IMR-90 (cell line): ENCODE measurements around the gene ICAM1. TPM values are rescaled to one million over a fixed set of nuclear protein-coding genes. Genes with fewer than 3 reads are reported as not detected.

ENCODE experiments used
- ATAC-seq: fragments of 200-7000 bp; cut with Tn5 transposase; 2 replicates; pipeline ENCODE4 v1.9.1; 2020; ENCODE audit warnings: low read depth, mild to moderate bottlenecking, moderate library complexity
- BruUV-seq: library from RNA; stranded (reverse); fragments of 400-500 nt; replicated peaks from 2 replicates; lab custom pipeline; 2021; lab: Mats Ljungman, UMichigan
- CTCF ChIA-PET: fragments of 300-600 bp; formaldehyde crosslinking; extraction: SDS; loops from one replicate; lab custom pipeline; 2021; ENCODE audit warnings: antibody characterized with exemption; lab: Yijun Ruan, JAX
- POLR2A ChIA-PET: fragments of 300-600 bp; sonication (Branson Sonifier 250); formaldehyde crosslinking; loops from one replicate; lab custom pipeline; 2022; ENCODE audit warnings: antibody characterized with exemption; ENCODE audit not compliant: unreplicated experiment; lab: Charles Lee
- DNase-seq: peaks from one replicate; pipeline ENCODE4 v3.0.0; 2013
- H2AFZ ChIP-seq: replicated peaks from 2 replicates; pipeline ENCODE3; 2013; ENCODE audit warnings: low read length, mild to moderate bottlenecking; ENCODE audit not compliant: poor library complexity
- H2AK5ac ChIP-seq: 2 replicates; pipeline ENCODE4 v1.6.1; 2013; ENCODE audit warnings: low read depth, low read length, inconsistent platforms
- H2AK9ac ChIP-seq: replicated peaks from 2 replicates; pipeline ENCODE3; 2013; ENCODE audit warnings: mild to moderate bottlenecking, low read depth, low read length, moderate library complexity; ENCODE audit not compliant: poor library complexity
- H2BK120ac ChIP-seq: 2 replicates; pipeline ENCODE4 v1.6.1; 2013; ENCODE audit warnings: low read depth, low read length, inconsistent platforms
- H2BK15ac ChIP-seq: 3 replicates; pipeline ENCODE4 v1.6.1; 2013; ENCODE audit warnings: low read depth, low read length, inconsistent platforms
- H2BK20ac ChIP-seq: 2 replicates; pipeline ENCODE4 v1.6.1; 2013; ENCODE audit warnings: low read depth, mild to moderate bottlenecking, inconsistent platforms, low read length, moderate library complexity
- H2BK5ac ChIP-seq: 2 replicates; pipeline ENCODE4 v1.6.1; 2013; ENCODE audit warnings: mild to moderate bottlenecking, low read depth, low read length, inconsistent platforms; ENCODE audit not compliant: poor library complexity, severe bottlenecking
- H3K14ac ChIP-seq: replicated peaks from 2 replicates; pipeline ENCODE4 v1.6.1; 2013; ENCODE audit warnings: low read depth, low read length, inconsistent platforms
- H3K18ac ChIP-seq: 2 replicates; pipeline ENCODE4 v1.6.1; 2013; ENCODE audit warnings: low read depth, low read length, control low read depth
- H3K23ac ChIP-seq: 2 replicates; pipeline ENCODE4 v1.6.1; 2013; ENCODE audit warnings: low read depth, low read length, inconsistent platforms
- H3K27ac ChIP-seq: 2 replicates; pipeline ENCODE4 v1.5.1; 2013; ENCODE audit warnings: mild to moderate bottlenecking, control low read depth, low read length; ENCODE audit not compliant: insufficient read depth
- H3K27me3 ChIP-seq: 2 replicates; pipeline ENCODE4 v1.6.1; 2013; ENCODE audit warnings: low read length; ENCODE audit not compliant: control insufficient read depth, insufficient read depth
- H3K36me3 ChIP-seq: 2 replicates; pipeline ENCODE4 v1.6.1; 2013; ENCODE audit warnings: low read length, mixed read lengths; ENCODE audit not compliant: control insufficient read depth, insufficient read depth
- H3K4ac ChIP-seq: 2 replicates; pipeline ENCODE4 v1.6.1; 2013; ENCODE audit warnings: low read depth, low read length, inconsistent platforms
- H3K4me1 ChIP-seq: 2 replicates; pipeline ENCODE4 v1.6.1; 2013; ENCODE audit warnings: low read length, mixed read lengths; ENCODE audit not compliant: control insufficient read depth, insufficient read depth
- H3K4me2 ChIP-seq: 2 replicates; pipeline ENCODE4 v1.6.1; 2013; ENCODE audit warnings: low read depth, mild to moderate bottlenecking, control low read depth, low read length, moderate library complexity
- H3K4me3 ChIP-seq: 2 replicates; pipeline ENCODE4 v1.5.1; 2013; ENCODE audit warnings: low read depth, mild to moderate bottlenecking, control low read depth, low read length, moderate library complexity; ENCODE audit not compliant: insufficient read depth
- H3K56ac ChIP-seq: 2 replicates; pipeline ENCODE4 v1.6.1; 2013; ENCODE audit warnings: low read length, inconsistent platforms; ENCODE audit not compliant: insufficient read depth; ENCODE audit errors: extremely low read depth
- H3K79me1 ChIP-seq, 2 experiments: 2 replicates each; pipeline ENCODE4 v1.6.1; 2013; ENCODE audit warnings: low read length in 2 of 2, inconsistent platforms in 1 of 2, low read depth in 1 of 2
- H3K9ac ChIP-seq: 2 replicates; pipeline ENCODE4 v1.6.1; 2013; ENCODE audit warnings: low read depth, low read length, control low read depth
- H3K9me1 ChIP-seq: 2 replicates; pipeline ENCODE4 v1.6.1; 2013; ENCODE audit warnings: low read length, inconsistent platforms; ENCODE audit not compliant: insufficient read depth
- H3K9me3 ChIP-seq: 2 replicates; pipeline ENCODE4 v1.6.1; 2013; ENCODE audit warnings: low read length; ENCODE audit not compliant: control insufficient read depth, insufficient read depth
- H4K20me1 ChIP-seq: 2 replicates; pipeline ENCODE4 v1.6.1; 2013; ENCODE audit warnings: low read length, inconsistent platforms; ENCODE audit not compliant: insufficient read depth
- H4K5ac ChIP-seq: 2 replicates; pipeline ENCODE4 v1.6.1; 2013; ENCODE audit warnings: mild to moderate bottlenecking, low read depth, low read length, control low read depth
- H4K8ac ChIP-seq, 2 experiments: 2 replicates each; pipeline ENCODE4 v1.6.1; 2013; ENCODE audit warnings: low read depth in 2 of 2, low read length in 2 of 2, control low read depth in 1 of 2, inconsistent platforms in 1 of 2
- H4K91ac ChIP-seq: 2 replicates; pipeline ENCODE4 v1.6.1; 2013; ENCODE audit warnings: low read depth, low read length, inconsistent platforms; ENCODE audit not compliant: insufficient read depth
- CTCF ChIP-seq: conservative IDR thresholded peaks from 2 replicates; pipeline ENCODE4 v1.5.1; 2012; ENCODE audit warnings: mild to moderate bottlenecking, low read depth, low read length, improper control_type of control experiment
- POLR2A ChIP-seq: IDR thresholded peaks from 2 replicates; pipeline ENCODE4 v1.6.1; 2012; ENCODE audit warnings: mild to moderate bottlenecking, low read depth, low read length
- RAD21 ChIP-seq: IDR thresholded peaks from 2 replicates; pipeline ENCODE4 v1.6.1; 2012; ENCODE audit warnings: low read length, improper control_type of control experiment
- SMC3 ChIP-seq: fragments of 150-350 bp; IDR thresholded peaks from 2 replicates; pipeline ENCODE4 v1.6.1; 2016; ENCODE audit warnings: low read depth, mild to moderate bottlenecking, antibody characterized with exemption, low read length, moderate library complexity
- USF2 ChIP-seq: fragments of 150-350 bp; IDR thresholded peaks from 2 replicates; pipeline ENCODE4 v1.6.1; 2017; ENCODE audit warnings: mild to moderate bottlenecking, antibody characterized with exemption, low read length, low read depth
- WGBS, 2 experiments: methylation state at CpG; one replicate each; pipeline versions ENCODE4 v1.1.5 to v1.1.7; 2013; ENCODE audit warnings: missing lambda C conversion rate in 2 of 2; ENCODE audit not compliant: insufficient read length in 1 of 2; ENCODE audit errors: extremely low coverage in 2 of 2; 5-methylcytosine and 5-hydroxymethylcytosine counted together
- dilution Hi-C: fragments of 300-500 bp; cut with HindIII; formaldehyde crosslinking; loops from one replicate; pipeline ENCODE4 v1.14.3; 2018; ENCODE audit warnings: low sequenced_read_pairs; ENCODE audit not compliant: unreplicated experiment
- in situ Hi-C: fragments of 300-500 bp; cut with MboI; formaldehyde crosslinking; loops from 3 replicates; pipeline ENCODE4 v1.14.3; 2019; ENCODE audit warnings: low sequenced_read_pairs, inconsistent platforms, mixed read lengths
- intact Hi-C: fragments of 100-400 bp; cut with micrococcal nuclease; formaldehyde crosslinking; loops from 2 replicates; pipeline ENCODE4 v1.10.0; 2022
- polyA plus RNA-seq, 3 experiments: library from polyadenylated mRNA; depleted of rRNA; stranded (reverse); fragments of >200 nt; gene quantifications; 2 replicates each; pipeline ENCODE4 v1.2.3, GENCODE V29; 2012; ENCODE audit warnings: low replicate concordance in 1 of 3
- total RNA-seq: library from RNA; depleted of rRNA; stranded (reverse); fragments of >200 nt; gene quantifications from 2 replicates; pipeline ENCODE4 v1.2.3, GENCODE V29; 2012

ICAM1 gene
- total and polyA plus RNA-seq, 2 of the 4 experiments (the other 2 are of a cell fraction) = 10.6 to 19.1 TPM

- no peaks in the 10 kb centered on the region; the same call in 1 of the 2 replicates for H3K27me3 ChIP-seq
- intact Hi-C loops (loop anchor here (1.0 to 2.0 kb wide), 3 partner anchors 46 to 120 kb away; no protein-coding TSS in a partner anchor), dilution Hi-C loops (no loop called here), in situ Hi-C loops (no loop called here)
- H2BK5ac ChIP-seq = no peak overlapping the region
- BruUV-seq = no TSS peak
- H3K9ac ChIP-seq = no peak overlapping the region
- H4K91ac ChIP-seq = peak overlapping the region; percentile 41
- peak overlapping the region; percentile 94 for H2AFZ ChIP-seq
- H3K14ac ChIP-seq = no peak overlapping the region
- no peak overlapping the region; the same call in 2 of the 3 replicates for H2BK15ac ChIP-seq
- ChIA-PET POLR2A (no interaction called here), CTCF (interaction anchor here (0.6 to 1.8 kb wide), 6 partner anchors 22 to 137 kb away, joined by 3 to 12 read pairs (median 4); no protein-coding TSS in a partner anchor)
- H3K18ac ChIP-seq = no peak overlapping the region
- H2AK9ac ChIP-seq = peak overlapping the region; percentile 81
- 0 out of 4 replicates have a peak, but pooled peaks cover 0 to 6% of the 10 kb centered on the region in 2 experiments for H3K79me1 ChIP-seq
- H3K9me3 ChIP-seq = no peaks in the 10 kb centered on the region
- no peaks in the 10 kb centered on the region for H3K9me1 ChIP-seq
- 16% methylated on average over 22 of the region's 59 CpGs; no CpG with 5 or more reads in 1 of the 2 experiments for WGBS, 2 experiments
- peak overlapping the region; percentile 64 to 81; a peak in 3 of 4 replicates for H4K8ac ChIP-seq
- peak overlapping the region; percentile 49 for H4K5ac ChIP-seq
- no peak overlapping the region for H3K23ac ChIP-seq
- H3K4me2 ChIP-seq = peak overlapping the region; percentile 60
- peak overlapping the region; percentile 60 for H3K4ac ChIP-seq
- H3K36me3 ChIP-seq = no peaks in the 10 kb centered on the region
- H2BK20ac ChIP-seq = no peak overlapping the region
- H2BK120ac ChIP-seq = peak overlapping the region; percentile 64
- TF ChIP-seq USF2 = no peak; the same call in 1 of the 2 replicates
- peak; percentile 84 for TF ChIP-seq SMC3
- peak; percentile 97 for TF ChIP-seq RAD21
- TF ChIP-seq POLR2A = no peak
- peak; percentile 97 for TF ChIP-seq CTCF
- no peak overlapping the region for H3K27ac ChIP-seq
- DNase-seq (peak; percentile 65), ATAC-seq (peak; percentile 89)
- no peaks in the 10 kb centered on the region for H4K20me1 ChIP-seq
- H2AK5ac ChIP-seq = peak overlapping the region; percentile 37; the same call in 1 of the 2 replicates
- peaks cover 3% of the 10 kb centered on the region; the same call in 1 of the 2 replicates for H3K4me1 ChIP-seq
- no peak overlapping the region for H3K56ac ChIP-seq
- no peak overlapping the region for H3K4me3 ChIP-seq
Observed at GRCh38 chr19:10269333-10270179, 1.4 kb upstream of the ICAM1 start.
